SW480 (cell line): ENCODE data around the gene NUMBL.

Experiments
- DNase-seq: peaks from one replicate; pipeline ENCODE4 v3.0.0-alpha.2; 2016; ENCODE audit warnings: low spot score

The NUMBL gene

GRCh38 chr19:40689339-40690049, 957 bp downstream of the NUMBL start:
- no peak for DNase-seq

DNA sequence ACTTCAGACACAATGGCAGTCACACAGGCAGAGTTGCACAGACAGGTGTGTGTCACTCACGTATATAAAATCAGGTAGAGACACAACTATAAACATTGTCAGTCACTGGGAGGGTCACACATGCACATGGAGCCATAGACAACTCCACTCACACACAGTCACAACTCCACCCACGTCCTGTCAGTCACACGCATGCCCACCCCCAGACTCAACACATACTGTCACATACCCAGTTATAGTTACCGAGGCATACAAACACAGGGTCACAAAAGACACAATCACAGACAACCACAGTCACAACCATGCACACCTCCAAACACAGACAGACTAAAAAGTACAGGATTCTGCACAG, 1.5 kb downstream of the NUMBL start:
- DNase-seq: no peak

- DNase-seq: no peak
Measured at GRCh38 chr19:40688309-40688708, 2.1 kb downstream of the NUMBL start.

- no peak for DNase-seq
Measured at GRCh38 chr19:40687525-40688016, 2.9 kb downstream of the NUMBL start.

DNA sequence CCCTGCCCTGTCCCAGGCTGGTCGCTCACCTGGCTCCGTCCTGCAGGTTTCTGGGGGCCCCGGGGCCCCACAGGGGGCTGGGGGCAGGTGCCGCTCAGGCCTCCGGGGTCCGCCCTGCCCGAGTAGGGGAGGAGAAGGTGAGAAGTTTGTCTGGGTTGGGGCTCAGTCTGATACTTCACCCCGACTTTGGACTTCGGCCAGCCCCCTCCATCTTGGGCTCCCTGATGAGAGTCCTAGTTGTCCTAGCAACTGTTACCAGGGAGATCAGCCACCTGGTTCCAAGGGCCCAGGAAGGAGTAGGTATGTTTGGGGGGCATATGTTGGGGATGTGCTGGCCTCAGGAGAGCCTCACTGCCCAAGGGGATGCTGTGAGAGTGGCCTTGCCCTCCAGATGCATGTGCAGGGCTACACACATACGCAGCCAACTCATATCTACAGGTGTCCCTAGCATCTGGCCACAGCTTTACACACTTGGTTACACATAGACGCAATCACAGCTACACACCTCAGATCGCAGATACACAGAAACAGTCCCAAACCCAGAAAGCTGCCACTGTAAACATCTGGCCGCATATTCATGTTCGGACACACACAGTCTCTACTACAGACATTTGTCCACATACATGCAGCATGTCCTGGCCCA, 3.4 kb downstream of the NUMBL start:
- DNase-seq: no peak

DNA sequence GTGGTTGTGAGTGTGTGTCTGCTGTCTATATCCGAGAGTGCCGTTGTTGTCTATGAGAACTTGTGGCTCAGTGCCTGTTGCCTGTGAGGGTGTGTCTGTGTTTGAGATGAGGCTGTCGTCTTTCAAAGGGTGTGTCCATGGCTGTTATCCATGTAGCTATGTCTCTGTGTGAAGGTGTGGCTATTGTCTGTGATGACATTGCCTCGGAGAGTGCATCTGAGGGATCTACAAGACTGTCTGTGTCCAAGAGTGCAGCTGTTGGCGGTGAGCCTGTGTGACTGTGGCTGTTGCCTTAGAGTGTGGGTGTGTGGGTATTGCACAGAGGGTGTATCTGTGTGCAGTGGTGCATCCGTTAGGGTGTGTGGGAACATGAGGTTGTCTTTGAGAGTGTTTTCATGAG, 4.9 kb downstream of the NUMBL start:
- no peak for DNase-seq

- DNase-seq: no peak
Measured at GRCh38 chr19:40685016-40685526, 5.4 kb downstream of the NUMBL start.

DNA sequence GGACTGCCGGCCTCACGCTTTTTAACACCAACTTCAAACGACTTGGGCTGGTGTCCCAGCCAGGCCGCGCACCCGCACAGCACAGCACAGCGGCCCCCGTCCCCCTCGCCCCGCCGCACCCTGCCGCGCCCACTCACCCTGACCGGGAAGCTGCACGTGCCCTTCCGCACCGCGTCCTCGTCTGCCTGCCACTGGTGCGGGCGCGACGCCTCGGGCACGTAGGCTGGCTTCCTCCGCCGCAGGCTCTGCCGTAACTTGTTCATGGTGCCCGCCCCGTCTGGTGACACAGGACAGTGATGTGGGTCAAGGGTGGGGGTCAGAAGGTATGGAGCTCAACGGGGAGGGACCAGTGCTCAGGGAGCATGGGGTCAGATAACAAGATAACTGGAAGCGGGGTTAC, 6.2 kb downstream of the NUMBL start:
- DNase-seq: no peak

DNA sequence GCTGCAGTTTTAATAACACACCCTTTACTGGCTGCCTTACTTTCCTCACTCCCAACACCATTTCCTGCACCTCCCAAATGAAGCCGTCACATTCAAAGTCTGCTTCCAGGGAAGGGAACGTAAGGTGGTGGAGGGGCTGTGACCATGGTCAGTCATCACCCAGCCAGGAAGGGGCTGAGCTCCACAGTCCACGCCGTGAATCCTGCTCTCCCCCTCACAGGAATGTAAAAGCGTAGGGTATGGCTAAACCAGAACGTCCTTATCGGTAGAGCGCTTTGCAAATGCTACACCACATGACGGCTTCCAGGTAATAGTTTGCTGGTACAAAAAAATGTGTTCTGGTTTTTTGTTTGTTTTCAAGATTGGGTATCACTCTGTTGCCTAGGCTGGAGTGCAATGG, 7.0 kb downstream of the NUMBL start:
- DNase-seq: no peak

- no peak for DNase-seq
Measured at GRCh38 chr19:40682431-40682964, 8.0 kb downstream of the NUMBL start.

DNA sequence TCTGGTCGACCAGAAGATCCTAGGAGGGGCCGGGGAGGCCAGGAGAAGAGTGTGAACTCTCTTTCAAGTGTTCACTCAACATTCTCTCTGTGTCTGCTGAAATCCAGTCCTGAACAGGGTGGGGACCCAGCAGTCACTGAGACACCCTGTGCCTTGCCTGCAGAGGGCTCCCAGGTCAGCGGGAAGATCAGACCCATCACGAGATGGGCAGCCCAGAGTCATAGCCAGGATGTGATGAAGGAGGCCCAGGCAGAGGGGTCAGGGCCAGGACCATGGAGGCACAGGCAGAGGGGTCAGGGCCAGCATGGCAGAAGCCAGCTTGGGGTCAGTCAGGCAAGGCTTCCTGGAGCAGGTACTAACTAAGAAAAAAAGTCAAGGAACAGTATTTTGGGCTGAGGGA, 9.4 kb downstream of the NUMBL start:
- no peak for DNase-seq

DNA sequence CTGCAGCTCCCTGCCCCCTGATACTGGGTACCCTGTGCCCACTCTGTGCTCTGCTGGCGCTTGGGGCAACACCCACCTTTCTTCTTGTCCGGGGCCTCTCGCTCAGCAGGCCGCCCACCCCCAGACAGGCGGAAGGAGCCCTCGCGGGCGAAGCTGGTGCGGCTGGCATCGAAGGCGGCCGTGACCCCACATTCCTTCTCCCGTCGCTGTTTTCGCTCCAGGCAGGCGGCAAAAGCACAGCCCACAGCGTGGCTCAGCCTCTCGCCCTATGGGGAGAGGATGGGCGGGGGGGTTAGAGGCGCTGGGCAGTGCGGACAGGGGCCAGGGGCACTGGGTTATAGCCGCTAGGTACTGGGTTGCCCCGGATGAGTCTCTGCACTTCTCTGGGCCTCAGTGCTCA, 13.3 kb downstream of the NUMBL start:
- DNase-seq: no peak

DNA sequence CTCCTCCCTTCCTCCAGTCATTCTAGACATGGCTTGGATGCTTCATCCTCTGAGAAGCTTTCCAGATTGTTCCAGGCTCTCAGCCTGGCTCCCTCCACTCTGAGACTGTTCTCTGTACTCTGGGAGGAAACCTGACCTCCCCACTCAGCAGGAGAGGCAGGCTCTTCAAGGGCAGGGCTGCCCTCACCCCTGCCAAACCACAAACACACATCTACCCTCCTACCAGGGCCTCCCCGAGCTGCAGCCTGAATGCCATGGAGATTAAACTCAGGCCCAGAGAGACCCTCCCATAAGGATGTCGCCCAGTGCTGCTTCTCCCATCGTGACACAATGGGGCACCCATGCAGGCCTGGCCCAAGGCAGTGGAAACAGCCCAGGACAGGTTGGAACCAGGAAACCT, 16.2 kb downstream of the NUMBL start:
- no peak for DNase-seq

DNA sequence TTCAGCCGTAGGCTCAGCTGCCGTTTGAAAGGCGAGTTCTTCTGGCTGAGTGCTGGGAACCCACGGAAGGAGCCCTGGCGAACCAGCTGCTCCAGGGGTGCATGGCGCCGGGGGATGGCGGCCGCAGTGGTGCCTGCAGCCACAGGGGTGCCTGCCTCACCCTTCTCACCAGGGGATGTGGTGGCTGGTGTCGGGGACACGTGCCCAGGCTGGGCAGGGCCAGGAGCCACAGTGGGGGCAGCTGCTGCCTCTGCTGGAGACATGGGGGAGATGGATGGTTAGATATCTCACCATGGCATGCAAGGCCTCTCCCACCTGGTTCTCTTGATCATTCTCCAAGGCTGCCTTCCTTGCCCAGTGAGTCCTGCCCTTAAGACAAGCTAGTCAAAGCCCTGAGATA, 17.1 kb downstream of the NUMBL start:
- no peak for DNase-seq

GRCh38 chr19:40672573-40673299, 17.7 kb downstream of the NUMBL start:
- no peak for DNase-seq

DNA sequence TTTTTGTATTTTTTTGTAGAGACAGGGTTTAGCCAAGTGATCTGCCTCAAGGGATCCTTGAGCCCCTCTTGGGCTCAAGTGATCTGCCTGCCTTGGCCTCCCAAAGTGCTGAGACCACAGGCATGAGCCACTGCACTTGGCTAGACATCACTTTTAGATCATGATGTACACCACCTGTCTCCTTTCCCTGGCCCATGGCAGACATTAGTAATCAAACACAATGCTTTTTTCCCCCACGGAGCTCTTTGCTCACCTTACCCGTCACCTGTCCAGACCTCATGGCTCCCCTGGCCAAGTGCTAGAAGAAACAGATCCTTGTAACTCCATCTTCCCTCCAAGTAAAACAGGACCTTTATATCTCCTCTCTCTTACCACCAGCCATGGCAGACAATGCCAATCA, 18.4 kb downstream of the NUMBL start:
- DNase-seq: no peak

DNA sequence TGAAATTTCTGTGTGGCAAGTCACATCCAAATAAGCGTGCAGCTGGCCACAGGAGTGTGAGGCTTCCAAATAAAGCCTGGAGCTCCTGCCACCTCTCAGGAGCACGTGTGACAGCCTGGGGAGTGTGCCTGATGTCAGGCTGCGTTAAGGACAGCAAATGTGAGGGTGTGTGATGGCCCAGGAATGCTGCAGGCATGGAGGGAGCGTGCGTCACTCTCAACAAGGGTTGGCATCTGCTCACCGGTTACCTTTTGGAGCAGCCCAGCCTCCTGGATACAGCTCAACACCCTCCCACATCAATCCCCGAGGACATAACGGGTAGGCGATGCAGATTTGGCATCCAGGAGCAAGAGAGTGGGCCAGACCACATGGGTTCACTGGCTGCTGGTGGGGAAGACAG, 19.0 kb downstream of the NUMBL start:
- no peak for DNase-seq

DNA sequence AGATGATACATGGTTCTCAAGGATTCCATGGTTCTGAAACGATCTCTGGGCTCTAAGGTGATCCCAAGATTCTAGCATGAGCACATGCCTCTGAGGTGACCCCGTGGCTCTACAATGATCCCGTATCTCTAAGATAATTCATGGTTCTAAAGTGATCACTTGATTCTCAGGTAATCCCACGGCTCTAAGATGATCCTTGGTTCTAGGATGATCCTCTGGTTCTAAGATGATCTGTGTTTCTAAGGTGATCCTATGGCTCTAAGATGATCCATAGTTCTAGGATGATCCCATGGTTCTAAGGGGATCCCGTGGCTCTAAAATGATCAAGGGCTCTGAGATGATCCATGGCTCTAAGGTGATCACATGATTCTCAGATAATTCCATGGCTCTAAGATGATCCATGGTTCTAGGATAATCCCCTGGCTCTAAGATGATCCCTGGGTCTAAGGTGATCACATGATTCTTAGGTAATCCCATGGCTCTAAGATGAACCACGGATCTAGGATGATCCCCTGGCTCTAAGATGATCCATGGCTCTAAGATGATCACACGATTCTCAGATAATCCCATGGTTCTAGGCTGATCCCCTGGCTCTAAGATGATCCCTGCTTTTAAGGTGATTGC, 21.3 kb downstream of the NUMBL start:
- no peak for DNase-seq

GRCh38 chr19:40667602-40668001, 22.8 kb downstream of the NUMBL start:
- DNase-seq: no peak

- no peak for DNase-seq
Measured at GRCh38 chr19:40666803-40667438, 23.5 kb downstream of the NUMBL start.

- DNase-seq: no peak
Measured at GRCh38 chr19:40663695-40664692, 26.5 kb downstream of the NUMBL start.
